Sigmoid colon (tissue), 7 donors: ENCODE results near the gene ARNT2. TPM values are rescaled to one million over a fixed set of nuclear protein-coding genes. Genes with fewer than 3 reads are reported as not detected.

Experiments
- DNase-seq: peaks from one replicate; pipeline ENCODE4 v3.0.0-alpha.2; 2019
- H3K27ac ChIP-seq, 4 donors: fragments of 200-600 bp; sonication (generic); one replicate each; pipeline ENCODE4 v1.5.1; 2016 to 2019; ENCODE audit warnings: mild to moderate bottlenecking in 1 of 4
- H3K27me3 ChIP-seq, 3 donors: fragments of 200-600 bp; sonication (generic); one replicate each; pipeline ENCODE4 v1.5.1; 2019; ENCODE audit warnings: mild to moderate bottlenecking in 1 of 3
- H3K36me3 ChIP-seq, 4 donors: fragments of 200-600 bp; sonication (generic); one replicate each; pipeline ENCODE4 v1.5.1; 2016 to 2019
- H3K4me1 ChIP-seq, 4 donors: fragments of 200-600 bp; sonication (generic); one replicate each; pipeline ENCODE4 v1.5.1; 2017 to 2019
- H3K4me3 ChIP-seq, 4 donors: fragments of 200-600 bp; sonication (generic); one replicate each; pipeline ENCODE4 v1.5.1; 2017 to 2019; ENCODE audit warnings: mild to moderate bottlenecking in 2 of 4, moderate library complexity in 1 of 4
- H3K9me3 ChIP-seq, 4 donors: fragments of 200-600 bp in 3 of 4; sonication (generic) in 3 of 4; one replicate each; pipeline versions ENCODE4 v1.5.1 to v1.6.1; 2013 to 2019
- EP300 ChIP-seq, 4 donors: sonication (generic); formaldehyde crosslinking; IDR thresholded peaks; one replicate each; pipeline ENCODE4 v1.6.1; 2017; ENCODE audit warnings: antibody characterized with exemption in 4 of 4
- POLR2A ChIP-seq, 2 donors: fragments of 450-650 bp; IDR thresholded peaks; one replicate each; pipeline ENCODE4 v1.6.1; 2016; ENCODE audit warnings: antibody characterized with exemption in 2 of 2, mild to moderate bottlenecking in 2 of 2, moderate library complexity in 2 of 2
- POLR2AphosphoS5 ChIP-seq, 4 donors: sonication (generic); formaldehyde crosslinking; IDR thresholded peaks; one replicate each; pipeline ENCODE4 v1.6.1; 2017; ENCODE audit warnings: antibody characterized with exemption in 4 of 4
- WGBS, 2 donors: extraction: QIAGEN DNeasy Blood & Tissue Kit; methylation state at CpG; one replicate each; pipeline ENCODE4 v1.1.7; 2013; 5-methylcytosine and 5-hydroxymethylcytosine counted together
- intact Hi-C: fragments of 100-400 bp; cut with DNase I; formaldehyde crosslinking; loops from one replicate; pipeline ENCODE4 v1.15.1; 2023
- polyA plus RNA-seq, 3 donors: library from polyadenylated mRNA; stranded (reverse); fragments of 200-250 nt; gene quantifications; one replicate each; pipeline ENCODE4 v1.2.3, GENCODE V29; 2013
- total RNA-seq, 4 donors: library from RNA; depleted of rRNA; stranded (reverse); fragments of >200 nt; gene quantifications; one replicate each; pipeline ENCODE4 v1.1.0, GENCODE V29; 2016
- TF ChIP-seq, protein P1 (sequence below), 4 experiments: fragments of 450-650 bp in 3 of 4; fragments of 200-600 bp in 1 of 4; IDR thresholded peaks; one replicate each; pipeline ENCODE4 v1.5.1; 2016 to 2019; ENCODE audit warnings: antibody characterized with exemption in 4 of 4, mild to moderate bottlenecking in 3 of 4, moderate library complexity in 2 of 4
- donor health status: healthy with polysubstance abuse.
- donor health status: Bipolar disorder and iron deficiency.
- donor health status: healthy.

ARNT2 gene
- total and polyA plus RNA-seq, 7 donors, result 1.2 to 16.1 (median 4.3) TPM

DNA sequence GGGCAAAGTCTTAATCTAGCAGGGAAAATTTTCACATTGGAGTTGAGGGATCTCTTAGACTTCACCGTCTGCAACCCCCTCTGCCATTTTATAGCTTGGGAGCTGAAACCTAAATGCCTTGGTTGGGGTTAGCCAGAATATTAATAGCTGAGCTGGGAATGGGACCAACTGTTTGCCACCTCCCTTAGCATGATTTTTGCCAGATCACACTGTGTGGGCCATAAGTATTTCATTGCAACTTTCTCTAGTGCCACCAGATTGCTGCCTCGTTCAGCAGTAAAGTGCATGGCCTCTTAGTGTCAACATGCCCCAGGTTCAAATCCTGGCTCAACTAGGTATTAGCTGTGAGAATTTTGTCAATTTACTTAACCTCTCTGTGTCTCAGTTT, 235.0 kb downstream of the ARNT2 start:
- DNase-seq, result no peak
- Histone ChIP-seq H3K4me1 (no peaks in the 10 kb centered on the region), H3K9me3 (peaks cover 0 to 3% (median 0%) of the 10 kb centered on the region in 4 donors), H3K36me3 (no peaks in the 10 kb centered on the region), H3K27ac (no peak overlapping the region), H3K27me3 (peaks cover 0 to 3% (median 0%) of the 10 kb centered on the region in 3 donors), H3K4me3 (no peak overlapping the region)
- 81 to 82% methylated on average over 2 of the region's 2 CpGs for WGBS, 2 donors
- intact Hi-C loops, result no loop called here
- TF ChIP-seq, protein P1, sequence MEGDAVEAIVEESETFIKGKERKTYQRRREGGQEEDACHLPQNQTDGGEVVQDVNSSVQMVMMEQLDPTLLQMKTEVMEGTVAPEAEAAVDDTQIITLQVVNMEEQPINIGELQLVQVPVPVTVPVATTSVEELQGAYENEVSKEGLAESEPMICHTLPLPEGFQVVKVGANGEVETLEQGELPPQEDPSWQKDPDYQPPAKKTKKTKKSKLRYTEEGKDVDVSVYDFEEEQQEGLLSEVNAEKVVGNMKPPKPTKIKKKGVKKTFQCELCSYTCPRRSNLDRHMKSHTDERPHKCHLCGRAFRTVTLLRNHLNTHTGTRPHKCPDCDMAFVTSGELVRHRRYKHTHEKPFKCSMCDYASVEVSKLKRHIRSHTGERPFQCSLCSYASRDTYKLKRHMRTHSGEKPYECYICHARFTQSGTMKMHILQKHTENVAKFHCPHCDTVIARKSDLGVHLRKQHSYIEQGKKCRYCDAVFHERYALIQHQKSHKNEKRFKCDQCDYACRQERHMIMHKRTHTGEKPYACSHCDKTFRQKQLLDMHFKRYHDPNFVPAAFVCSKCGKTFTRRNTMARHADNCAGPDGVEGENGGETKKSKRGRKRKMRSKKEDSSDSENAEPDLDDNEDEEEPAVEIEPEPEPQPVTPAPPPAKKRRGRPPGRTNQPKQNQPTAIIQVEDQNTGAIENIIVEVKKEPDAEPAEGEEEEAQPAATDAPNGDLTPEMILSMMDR (IDR thresholded peaks at IDR 0.05), result no peak
- no peak for TF ChIP-seq EP300 (IDR thresholded peaks at IDR 0.05)
- TF ChIP-seq POLR2A (IDR thresholded peaks at IDR 0.05), result no peak
- TF ChIP-seq POLR2AphosphoS5 (IDR thresholded peaks at IDR 0.05), result no peak

DNA sequence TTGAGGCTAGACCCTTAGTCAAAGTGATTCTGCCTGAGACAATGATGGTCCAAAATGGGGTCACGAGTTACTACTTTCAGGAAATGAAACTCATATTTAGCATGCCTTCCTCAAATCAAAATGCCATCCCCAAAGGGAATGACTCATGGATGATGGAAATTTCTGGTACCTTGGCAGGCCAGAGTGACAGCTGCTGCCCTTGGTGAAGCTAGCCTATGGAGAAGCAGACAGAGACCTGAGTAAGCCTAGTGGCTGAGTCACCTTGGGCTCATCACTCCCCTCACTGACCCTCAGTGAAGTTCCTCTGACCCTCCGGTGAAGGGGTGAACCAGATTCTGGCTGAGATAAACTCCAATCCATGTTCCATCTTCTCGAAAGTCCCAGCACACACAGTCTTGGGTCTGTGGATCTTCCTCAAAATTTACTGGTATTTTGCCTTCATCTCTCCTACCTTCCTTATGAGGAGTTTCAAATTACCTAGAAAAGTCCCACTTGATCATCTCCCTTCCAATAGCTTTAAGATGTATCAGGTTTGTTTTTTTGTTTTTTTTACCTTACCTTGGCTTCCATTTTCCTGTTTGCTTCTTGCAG, 236.4 kb downstream of the ARNT2 start:
- no peak for TF ChIP-seq POLR2A (IDR thresholded peaks at IDR 0.05)
- TF ChIP-seq, protein P1 (IDR thresholded peaks at IDR 0.05), result no peak
- no peak for TF ChIP-seq POLR2AphosphoS5 (IDR thresholded peaks at IDR 0.05)
- TF ChIP-seq EP300 (IDR thresholded peaks at IDR 0.05), result no peak
- Histone ChIP-seq H3K9me3 (peaks cover 0 to 3% (median 0%) of the 10 kb centered on the region in 4 donors), H3K27me3 (peaks cover 0 to 3% (median 0%) of the 10 kb centered on the region in 3 donors), H3K36me3 (no peaks in the 10 kb centered on the region), H3K4me1 (no peaks in the 10 kb centered on the region), H3K4me3 (no peak overlapping the region), H3K27ac (no peak overlapping the region)
- no peak for DNase-seq
- intact Hi-C loops, result no loop called here
- 89 to 90% methylated on average over 3 of the region's 3 CpGs for WGBS, 2 donors

DNA sequence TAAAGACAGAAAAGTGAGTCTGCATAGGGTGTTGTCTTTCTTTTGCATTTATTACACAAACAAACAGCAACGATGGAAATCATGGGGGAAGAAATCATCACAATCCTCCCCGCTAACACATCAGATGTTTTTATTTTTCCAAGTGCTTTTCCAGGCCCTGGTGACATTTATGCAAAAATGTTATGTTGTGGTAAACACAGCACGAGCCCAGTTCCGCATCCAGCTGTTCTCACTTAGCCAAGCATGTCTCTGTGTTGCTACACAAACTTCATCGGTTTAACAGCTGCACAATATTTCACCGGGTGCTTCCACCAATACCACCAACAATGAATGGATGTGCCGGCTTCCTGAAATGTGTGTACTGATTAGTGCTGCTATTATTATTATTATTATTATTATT, 237.2 kb downstream of the ARNT2 start:
- H3K36me3 ChIP-seq, result no peaks in the 10 kb centered on the region
- no peak overlapping the region for H3K4me3 ChIP-seq
- no peak overlapping the region for H3K27ac ChIP-seq
- H3K27me3 ChIP-seq, result peaks cover 0 to 3% (median 0%) of the 10 kb centered on the region in 3 donors
- intact Hi-C loops, result no loop called here
- DNase-seq, result no peak
- no peak for TF ChIP-seq POLR2A (IDR thresholded peaks at IDR 0.05)
- TF ChIP-seq EP300 (IDR thresholded peaks at IDR 0.05), result no peak
- TF ChIP-seq POLR2AphosphoS5 (IDR thresholded peaks at IDR 0.05), result no peak
- TF ChIP-seq, protein P1 (IDR thresholded peaks at IDR 0.05), result no peak
- peaks cover 0 to 3% (median 0%) of the 10 kb centered on the region in 4 donors for H3K9me3 ChIP-seq
- WGBS, 2 donors, result 84 to 89% methylated on average over 7 of the region's 7 CpGs
- no peaks in the 10 kb centered on the region for H3K4me1 ChIP-seq

DNA sequence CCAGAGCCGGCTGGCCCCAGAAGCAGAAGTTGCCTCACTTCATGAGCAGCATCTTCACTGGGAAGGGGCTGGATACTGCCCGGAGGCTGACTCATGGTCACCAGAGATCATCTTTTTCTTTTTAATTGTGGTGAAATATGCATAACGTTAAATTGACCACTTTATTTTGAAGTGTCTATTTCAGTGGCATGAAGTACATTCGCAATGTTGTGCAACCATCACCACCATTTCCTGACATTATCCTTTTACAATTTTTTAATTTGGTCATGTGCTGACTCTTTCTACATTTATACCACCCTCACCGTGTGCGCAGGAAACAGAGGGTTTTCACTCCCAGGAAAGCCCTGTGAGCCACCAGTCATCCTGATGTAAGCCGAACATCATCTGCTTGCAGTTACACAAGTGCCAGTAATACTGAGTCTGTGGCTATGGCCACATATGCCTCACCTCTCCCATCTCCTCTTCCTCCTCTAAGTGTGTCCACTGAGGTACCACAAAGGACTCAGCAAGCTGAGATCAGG, 239.3 kb downstream of the ARNT2 start:
- TF ChIP-seq POLR2AphosphoS5 (IDR thresholded peaks at IDR 0.05) (no peak), EP300 (IDR thresholded peaks at IDR 0.05) (no peak), POLR2A (IDR thresholded peaks at IDR 0.05) (no peak)
- TF ChIP-seq, protein P1 (IDR thresholded peaks at IDR 0.05), result no peak
- WGBS, 2 donors, result 49 to 74% methylated on average over 7 of the region's 7 CpGs
- peaks cover 0 to 3% (median 0%) of the 10 kb centered on the region in 4 donors for H3K9me3 ChIP-seq
- H3K27ac ChIP-seq, result no peak overlapping the region
- H3K27me3 ChIP-seq, result peaks cover 0 to 3% (median 0%) of the 10 kb centered on the region in 3 donors
- intact Hi-C loops, result no loop called here
- DNase-seq, result no peak
- no peak overlapping the region for H3K4me3 ChIP-seq
- no peaks in the 10 kb centered on the region for H3K4me1 ChIP-seq
- no peaks in the 10 kb centered on the region for H3K36me3 ChIP-seq
